ENCODE data around the gene CSKMT.

CSKMT gene

GRCh38 chr11:62627713-62628112, 37.4 kb upstream of the CSKMT start:
- DNase-seq (ENCODE audit: low read depth), result peak; percentile 46
- H3K4me3 ChIP-seq (ENCODE audit: low read depth, low read length), result no peak overlapping the region
- TF ChIP-seq MAX (IDR thresholded peaks at IDR 0.05; ENCODE audit: low read depth, low read length) (no peak), POLR2A (IDR thresholded peaks at IDR 0.05; ENCODE audit: extremely low read depth, insufficient read length) (no peak), MYC (IDR thresholded peaks at IDR 0.05; ENCODE audit: low read depth, low read length) (no peak), CTCF (IDR thresholded peaks at IDR 0.05; ENCODE audit: low read depth, low read length) (no peak)

DNA sequence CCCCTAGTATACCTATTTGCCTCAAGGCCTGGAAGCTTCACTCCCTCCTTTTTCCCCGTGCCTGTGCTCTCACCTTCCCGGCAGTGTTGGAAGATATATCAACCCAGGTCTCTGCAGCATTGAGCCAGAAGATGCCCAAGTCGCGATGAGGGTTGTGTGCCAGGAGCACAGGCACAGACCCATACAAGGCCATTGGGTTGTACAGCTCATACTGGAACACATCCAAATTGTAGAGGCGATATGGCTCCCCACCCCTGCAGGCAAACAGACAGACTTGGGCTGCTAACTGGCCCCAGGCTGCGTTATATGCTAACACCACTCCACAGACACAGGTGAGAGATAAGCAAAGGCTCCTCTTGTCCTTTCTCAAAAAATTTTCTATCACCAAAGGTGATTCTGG, 32.6 kb upstream of the CSKMT start:
- no peak overlapping the region for H3K4me3 ChIP-seq (ENCODE audit: low read depth, low read length)
- no peak for DNase-seq (ENCODE audit: low read depth)
- TF ChIP-seq MAX (IDR thresholded peaks at IDR 0.05; ENCODE audit: low read depth, low read length) (no peak), POLR2A (IDR thresholded peaks at IDR 0.05; ENCODE audit: extremely low read depth, insufficient read length) (no peak), MYC (IDR thresholded peaks at IDR 0.05; ENCODE audit: low read depth, low read length) (no peak), CTCF (IDR thresholded peaks at IDR 0.05; ENCODE audit: low read depth, low read length) (no peak)

DNA sequence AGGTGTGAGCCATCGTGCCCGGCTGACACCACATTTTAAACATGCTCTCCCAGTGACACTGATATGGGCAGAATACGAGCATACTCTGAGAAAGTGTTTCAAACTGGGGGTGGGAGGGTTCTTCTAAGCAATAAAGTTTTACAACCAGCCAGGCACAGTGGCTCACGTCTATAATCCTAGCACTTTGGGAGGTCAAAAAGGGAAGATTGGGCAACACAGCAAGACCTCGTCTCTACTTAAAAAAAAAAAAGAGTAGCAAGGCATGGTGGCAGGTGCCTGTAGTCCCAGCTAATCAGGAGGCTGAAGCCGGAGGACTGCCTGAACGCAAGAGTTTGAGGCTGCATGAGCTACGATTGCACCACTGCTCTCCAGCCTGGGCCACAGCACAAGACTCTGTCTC, 20.9 kb upstream of the CSKMT start:
- DNase-seq (ENCODE audit: low read depth), result peak; percentile 51
- TF ChIP-seq POLR2A (IDR thresholded peaks at IDR 0.05; ENCODE audit: extremely low read depth, insufficient read length) (no peak), MAX (IDR thresholded peaks at IDR 0.05; ENCODE audit: low read depth, low read length) (no peak), CTCF (IDR thresholded peaks at IDR 0.05; ENCODE audit: low read depth, low read length) (no peak), MYC (IDR thresholded peaks at IDR 0.05; ENCODE audit: low read depth, low read length) (no peak)
- peak overlapping the region; percentile 29 for H3K4me3 ChIP-seq (ENCODE audit: low read depth, low read length)

DNA sequence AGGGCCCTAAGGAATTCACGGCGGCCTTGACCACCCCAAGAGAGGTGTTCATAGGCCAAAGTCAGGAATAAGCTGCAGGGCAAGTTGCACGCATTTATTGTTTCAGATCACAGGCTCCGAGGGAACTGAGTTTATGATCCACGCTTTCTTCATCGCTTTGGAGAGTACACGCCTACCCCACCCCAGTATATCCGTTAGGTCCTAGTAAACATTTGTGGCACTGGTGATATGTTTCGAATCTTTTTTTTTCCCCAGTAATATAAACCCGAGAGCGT, 19.5 kb upstream of the CSKMT start:
- DNase-seq (ENCODE audit: low read depth), result peak; percentile 35
- no peak for TF ChIP-seq POLR2A (IDR thresholded peaks at IDR 0.05; ENCODE audit: extremely low read depth, insufficient read length)
- 0 out of 2 replicates have a peak, but pooled peaks have one; percentile 5 for TF ChIP-seq MAX (IDR thresholded peaks at IDR 0.05; ENCODE audit: low read depth, low read length)
- H3K4me3 ChIP-seq (ENCODE audit: low read depth, low read length), result peak overlapping the region; percentile 96

DNA sequence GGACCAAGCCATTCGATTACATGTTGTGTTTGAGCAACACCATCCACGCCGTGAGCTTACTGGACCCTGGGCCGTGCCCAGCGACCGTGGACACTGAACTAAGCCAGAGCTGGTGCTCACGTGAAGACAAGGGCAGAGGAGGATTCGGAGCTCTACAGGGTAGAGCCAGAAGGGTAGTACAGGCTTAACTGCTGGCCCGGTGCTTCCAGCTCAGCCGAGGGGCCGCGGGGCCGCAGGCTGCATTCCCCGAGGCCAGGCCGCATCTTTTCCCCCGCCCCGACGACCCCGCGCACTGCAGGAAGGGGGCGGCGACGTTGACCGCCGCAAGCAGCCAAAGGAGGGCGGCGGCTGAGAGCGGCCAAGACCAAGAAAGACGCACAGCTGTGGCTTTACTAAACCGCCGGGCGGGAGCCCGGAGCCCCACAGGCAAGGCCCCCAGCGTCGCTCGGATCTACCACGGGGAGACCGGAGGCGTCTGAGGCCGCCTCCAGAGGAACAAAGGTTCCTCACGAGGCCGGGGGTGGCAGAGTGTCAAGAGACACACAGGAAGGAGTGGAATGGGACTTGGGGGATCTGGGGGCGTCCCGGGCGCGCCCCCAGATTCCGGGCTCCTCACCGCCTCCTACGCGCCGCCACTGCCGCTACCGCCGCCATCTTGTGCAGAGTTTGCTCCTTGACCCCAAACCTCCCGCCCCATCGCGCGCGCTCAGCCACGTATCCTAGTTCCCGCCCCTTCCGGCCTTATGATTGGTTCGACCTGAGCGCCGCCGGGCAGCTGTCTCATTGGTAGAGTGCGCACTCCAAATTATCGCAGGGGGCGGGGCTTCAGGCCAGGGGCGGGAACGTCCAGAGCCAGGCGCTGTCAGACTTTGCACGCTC, 18.9 kb upstream of the CSKMT start, which contains the start of gene GANAB:
Gene GANAB (minus strand): TSS at position 668 of the 879 bp plus-strand sequence. CDS start 14 bp downstream, at position 654.
- H3K4me3 ChIP-seq (ENCODE audit: low read depth, low read length), result peak within 1 kb of the TSS; percentile 96
- no peak for TF ChIP-seq CTCF (IDR thresholded peaks at IDR 0.05; ENCODE audit: low read depth, low read length)
- TF ChIP-seq POLR2A (IDR thresholded peaks at IDR 0.05; ENCODE audit: extremely low read depth, insufficient read length), result peak; percentile 94
- peak; percentile 62 for TF ChIP-seq MAX (IDR thresholded peaks at IDR 0.05; ENCODE audit: low read depth, low read length)
- peak; percentile 68; the same call in 1 of the 2 replicates for TF ChIP-seq MYC (IDR thresholded peaks at IDR 0.05; ENCODE audit: low read depth, low read length)
- peak; percentile 99 for DNase-seq (ENCODE audit: low read depth)

Data from NB4 (cell line).